ENCODE data around the gene BAZ2B. TPM values are rescaled to one million over a fixed set of nuclear protein-coding genes. Genes with fewer than 3 reads are reported as not detected.

The BAZ2B gene
- polyA plus RNA-seq, 2 of the 4 experiments (the other 2 are of a cell fraction) = 19.6 to 50.6 TPM

DNA sequence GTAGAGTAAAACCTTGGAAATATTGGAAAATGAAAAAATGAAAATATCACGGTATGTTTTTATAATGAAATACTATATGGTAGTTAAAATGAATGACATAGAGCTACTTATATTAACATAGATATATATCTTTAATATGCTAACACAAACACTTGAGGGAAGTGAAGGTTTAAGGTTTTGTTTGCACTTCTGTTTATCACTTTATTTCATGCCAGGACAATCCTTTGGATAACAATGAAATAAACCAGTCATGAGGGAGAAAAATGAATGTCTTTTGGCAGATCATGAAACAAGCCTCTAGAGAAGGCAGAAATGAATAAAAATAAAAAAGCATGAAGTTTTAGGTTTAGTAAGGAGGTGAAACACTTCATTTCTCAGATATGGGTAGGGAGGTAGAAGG, 89.9 kb downstream of the BAZ2B start:
- CTCF ChIA-PET = no interaction called here
- FAIRE-seq (no peak), DNase-seq (ENCODE audit: low read depth in 1 of 2, low spot score in 1 of 2) (no peak), ATAC-seq (no peak)
- no peaks in the 10 kb centered on the region for H3K4me1 ChIP-seq
- TF ChIP-seq RCOR1 (IDR thresholded peaks at IDR 0.05; ENCODE audit: low read depth, low read length) (no peak), EHMT2 (IDR thresholded peaks at IDR 0.05; ENCODE audit: low read depth) (no peak), CHD2 (IDR thresholded peaks at IDR 0.05; ENCODE audit: low read length, partially characterized antibody) (no peak), BHLHE40 (IDR thresholded peaks at IDR 0.05; ENCODE audit: low read depth, low read length) (no peak), GATA3 (IDR thresholded peaks at IDR 0.05; ENCODE audit: borderline replicate concordance) (no peak), TP53 (CRISPR knock-in tag; IDR thresholded peaks at IDR 0.05) (no peak), POLR2A (IDR thresholded peaks at IDR 0.05; ENCODE audit: low read length) (no peak), ZFP36 (IDR thresholded peaks at IDR 0.05; ENCODE audit: borderline replicate concordance, partially characterized antibody) (no peak), SMC3 (IDR thresholded peaks at IDR 0.05) (no peak), HOXA7 (CRISPR knock-in tag; IDR thresholded peaks at IDR 0.05) (no peak), FOSL2 (IDR thresholded peaks at IDR 0.05) (no peak), FOSL2 (CRISPR knock-in tag; IDR thresholded peaks at IDR 0.05) (no peak)
- TF ChIP-seq, protein P1, sequence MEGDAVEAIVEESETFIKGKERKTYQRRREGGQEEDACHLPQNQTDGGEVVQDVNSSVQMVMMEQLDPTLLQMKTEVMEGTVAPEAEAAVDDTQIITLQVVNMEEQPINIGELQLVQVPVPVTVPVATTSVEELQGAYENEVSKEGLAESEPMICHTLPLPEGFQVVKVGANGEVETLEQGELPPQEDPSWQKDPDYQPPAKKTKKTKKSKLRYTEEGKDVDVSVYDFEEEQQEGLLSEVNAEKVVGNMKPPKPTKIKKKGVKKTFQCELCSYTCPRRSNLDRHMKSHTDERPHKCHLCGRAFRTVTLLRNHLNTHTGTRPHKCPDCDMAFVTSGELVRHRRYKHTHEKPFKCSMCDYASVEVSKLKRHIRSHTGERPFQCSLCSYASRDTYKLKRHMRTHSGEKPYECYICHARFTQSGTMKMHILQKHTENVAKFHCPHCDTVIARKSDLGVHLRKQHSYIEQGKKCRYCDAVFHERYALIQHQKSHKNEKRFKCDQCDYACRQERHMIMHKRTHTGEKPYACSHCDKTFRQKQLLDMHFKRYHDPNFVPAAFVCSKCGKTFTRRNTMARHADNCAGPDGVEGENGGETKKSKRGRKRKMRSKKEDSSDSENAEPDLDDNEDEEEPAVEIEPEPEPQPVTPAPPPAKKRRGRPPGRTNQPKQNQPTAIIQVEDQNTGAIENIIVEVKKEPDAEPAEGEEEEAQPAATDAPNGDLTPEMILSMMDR (IDR thresholded peaks at IDR 0.05) = no peak
- TF ChIP-seq, protein P2, sequence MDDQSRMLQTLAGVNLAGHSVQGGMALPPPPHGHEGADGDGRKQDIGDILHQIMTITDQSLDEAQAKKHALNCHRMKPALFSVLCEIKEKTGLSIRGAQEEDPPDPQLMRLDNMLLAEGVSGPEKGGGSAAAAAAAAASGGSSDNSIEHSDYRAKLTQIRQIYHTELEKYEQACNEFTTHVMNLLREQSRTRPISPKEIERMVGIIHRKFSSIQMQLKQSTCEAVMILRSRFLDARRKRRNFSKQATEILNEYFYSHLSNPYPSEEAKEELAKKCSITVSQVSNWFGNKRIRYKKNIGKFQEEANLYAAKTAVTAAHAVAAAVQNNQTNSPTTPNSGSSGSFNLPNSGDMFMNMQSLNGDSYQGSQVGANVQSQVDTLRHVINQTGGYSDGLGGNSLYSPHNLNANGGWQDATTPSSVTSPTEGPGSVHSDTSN (IDR thresholded peaks at IDR 0.05) = no peak
- H3K9me3 ChIP-seq = no peaks in the 10 kb centered on the region
- WGBS (ENCODE audit: missing lambda C conversion rate) = 87% methylated on average over 1 of the region's 1 CpG
- POLR2A ChIA-PET = no interaction called here
- no peak overlapping the region for H3K4me3 ChIP-seq
- no peak overlapping the region for H3K4me2 ChIP-seq
- H3K27ac ChIP-seq = no peak overlapping the region

DNA sequence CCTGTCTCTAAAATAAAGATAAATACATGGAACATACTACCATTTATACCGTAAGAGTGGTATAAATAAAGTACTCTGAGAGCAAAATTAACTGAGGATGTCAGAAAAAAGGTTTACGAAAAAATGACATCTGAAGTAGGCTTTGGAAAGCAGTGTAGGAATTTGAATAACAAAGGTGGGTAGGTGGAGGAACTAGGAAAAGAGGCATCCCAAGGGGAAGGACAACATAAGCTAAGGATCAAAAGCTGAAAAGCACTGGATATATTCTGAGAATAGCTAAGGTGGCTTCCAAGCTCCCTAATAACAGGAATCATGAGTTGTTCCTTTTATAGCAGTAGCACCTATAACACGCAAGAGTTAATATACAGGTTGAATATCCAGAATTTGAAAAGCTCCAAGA, 91.3 kb downstream of the BAZ2B start:
- POLR2A ChIA-PET = no interaction called here
- no peak overlapping the region for H3K4me3 ChIP-seq
- 92% methylated on average over 3 of the region's 3 CpGs for WGBS (ENCODE audit: missing lambda C conversion rate)
- TF ChIP-seq ESRRA (IDR thresholded peaks at IDR 0.05; ENCODE audit: borderline replicate concordance, low read length) (no peak), ZNF302 (CRISPR knock-in tag; IDR thresholded peaks at IDR 0.05) (no peak), CBX2 (IDR thresholded peaks at IDR 0.05; ENCODE audit: borderline replicate concordance, low read depth) (no peak), EHMT2 (IDR thresholded peaks at IDR 0.05; ENCODE audit: low read depth) (no peak), TFCP2L1 (CRISPR knock-in tag; IDR thresholded peaks at IDR 0.05) (no peak)
- TF ChIP-seq, protein P3, sequence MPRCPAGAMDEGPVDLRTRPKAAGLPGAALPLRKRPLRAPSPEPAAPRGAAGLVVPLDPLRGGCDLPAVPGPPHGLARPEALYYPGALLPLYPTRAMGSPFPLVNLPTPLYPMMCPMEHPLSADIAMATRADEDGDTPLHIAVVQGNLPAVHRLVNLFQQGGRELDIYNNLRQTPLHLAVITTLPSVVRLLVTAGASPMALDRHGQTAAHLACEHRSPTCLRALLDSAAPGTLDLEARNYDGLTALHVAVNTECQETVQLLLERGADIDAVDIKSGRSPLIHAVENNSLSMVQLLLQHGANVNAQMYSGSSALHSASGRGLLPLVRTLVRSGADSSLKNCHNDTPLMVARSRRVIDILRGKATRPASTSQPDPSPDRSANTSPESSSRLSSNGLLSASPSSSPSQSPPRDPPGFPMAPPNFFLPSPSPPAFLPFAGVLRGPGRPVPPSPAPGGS (IDR thresholded peaks at IDR 0.05) = no peak
- CTCF ChIA-PET = interaction anchor here (1.0 to 1.2 kb wide), 2 partner anchors 11 to 28 kb away, joined by 3 read pairs; no protein-coding TSS in a partner anchor
- DNase-seq (ENCODE audit: low read depth in 1 of 2, low spot score in 1 of 2) (no peak), ATAC-seq (no peak), FAIRE-seq (no peak)
- H3K4me1 ChIP-seq = no peaks in the 10 kb centered on the region
- no peaks in the 10 kb centered on the region for H3K9me3 ChIP-seq
- H3K4me2 ChIP-seq = no peak overlapping the region
- H3K27ac ChIP-seq = no peak overlapping the region

DNA sequence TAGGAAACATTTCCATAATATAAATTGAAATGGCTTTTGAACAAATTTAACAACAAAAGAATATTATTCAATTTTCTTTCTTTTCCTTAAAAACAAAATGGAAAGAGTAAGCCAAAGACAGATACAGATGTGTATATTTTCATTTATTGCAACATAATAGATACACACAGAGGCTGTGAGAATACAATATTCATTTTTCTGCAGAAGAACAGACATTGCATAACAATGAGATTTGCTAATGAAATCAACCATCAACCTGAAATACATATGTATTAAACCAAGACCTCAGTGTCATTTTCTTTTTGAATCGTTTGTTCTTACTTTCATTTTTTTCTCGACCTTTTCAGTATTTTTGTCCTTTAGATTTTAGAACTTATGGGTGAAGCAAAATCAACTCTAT, 95.1 kb downstream of the BAZ2B start:
- no peak overlapping the region for H3K4me3 ChIP-seq
- no peak overlapping the region for H3K27ac ChIP-seq
- whole genome bisulfite sequencing (ENCODE audit: missing lambda C conversion rate) = 74% methylated on average over 2 of the region's 2 CpGs
- ChIA-PET CTCF (no interaction called here), POLR2A (interaction anchor here (0.7 kb wide), 1 partner anchor 191 kb away, joined by 3 read pairs; the partner anchor contains the start of gene MARCHF7)
- DNase-seq (ENCODE audit: low read depth in 1 of 2, low spot score in 1 of 2) (no peak), FAIRE-seq (no peak), ATAC-seq (no peak)
- TF ChIP-seq FOSB (CRISPR knock-in tag; IDR thresholded peaks at IDR 0.05) = no peak
- TF ChIP-seq GATA3 (IDR thresholded peaks at IDR 0.05; ENCODE audit: borderline replicate concordance) = no peak
- TF ChIP-seq ZC3H11A (IDR thresholded peaks at IDR 0.05) = no peak
- no peak for TF ChIP-seq RAD21 (conservative IDR thresholded peaks at IDR 0.05 in 1 of 2, IDR thresholded peaks at IDR 0.05 in 1 of 2)
- TF ChIP-seq ZNF302 (CRISPR knock-in tag; IDR thresholded peaks at IDR 0.05) = no peak
- no peak for TF ChIP-seq FOSL2 (IDR thresholded peaks at IDR 0.05)
- no peak for TF ChIP-seq FOSL2 (CRISPR knock-in tag; IDR thresholded peaks at IDR 0.05)
- no peak for TF ChIP-seq CBX8 (IDR thresholded peaks at IDR 0.05)
- no peak for TF ChIP-seq HDAC2 (IDR thresholded peaks at IDR 0.05)
- no peak for TF ChIP-seq TP53 (CRISPR knock-in tag; IDR thresholded peaks at IDR 0.05)
- no peak for TF ChIP-seq CHD4 (IDR thresholded peaks at IDR 0.05; ENCODE audit: borderline replicate concordance)
- TF ChIP-seq KDM1A (IDR thresholded peaks at IDR 0.05; ENCODE audit: low read depth) = no peak
- TF ChIP-seq ZSCAN20 (CRISPR knock-in tag; IDR thresholded peaks at IDR 0.05) = no peak
- no peak for TF ChIP-seq HOXA7 (CRISPR knock-in tag; IDR thresholded peaks at IDR 0.05)
- H3K4me2 ChIP-seq = no peak overlapping the region
- H3K9me3 ChIP-seq = no peaks in the 10 kb centered on the region
- peaks cover 5% of the 10 kb centered on the region; the same call in 2 of the 3 replicates for H3K4me1 ChIP-seq

Measured in A549 (cell line).